HUES6 (cell line): ENCODE results near the gene IRAK3.

Experiments
- H3K27ac ChIP-seq: 2 replicates; pipeline ENCODE4 v1.7.0; 2013; ENCODE audit warnings: low read depth, mild to moderate bottlenecking, low read length, inconsistent platforms
- H3K27me3 ChIP-seq: 2 replicates; pipeline ENCODE4 v1.6.1; 2013; ENCODE audit warnings: low read length; ENCODE audit not compliant: control insufficient read depth, insufficient read depth
- H3K36me3 ChIP-seq: 2 replicates; pipeline ENCODE4 v1.6.1; 2013; ENCODE audit warnings: low read length; ENCODE audit not compliant: control insufficient read depth, insufficient read depth
- H3K4me1 ChIP-seq: 2 replicates; pipeline ENCODE4 v1.6.1; 2013; ENCODE audit warnings: low read length; ENCODE audit not compliant: control insufficient read depth, insufficient read depth
- H3K4me3 ChIP-seq: 2 replicates; pipeline ENCODE4 v1.5.1; 2013; ENCODE audit warnings: low read depth, low read length
- H3K9ac ChIP-seq: one replicate; pipeline ENCODE4 v1.6.1; 2013; ENCODE audit warnings: mild to moderate bottlenecking, low read length
- H3K9me3 ChIP-seq: 2 replicates; pipeline ENCODE4 v1.6.1; 2013; ENCODE audit warnings: low read depth, low read length; ENCODE audit not compliant: control insufficient read depth, insufficient read depth

IRAK3 gene

GRCh38 chr12:66262737-66263136 is 73.7 kb downstream of the IRAK3 start:
- Histone ChIP-seq H3K4me3 (no peak overlapping the region), H3K27ac (no peak overlapping the region), H3K36me3 (no peaks in the 10 kb centered on the region), H3K9me3 (no peaks in the 10 kb centered on the region), H3K9ac (no peak overlapping the region), H3K4me1 (no peaks in the 10 kb centered on the region), H3K27me3 (no peaks in the 10 kb centered on the region)

- no peak overlapping the region for H3K27ac ChIP-seq
Observed at GRCh38 chr12:66268562-66268961, 79.5 kb downstream of the IRAK3 start.

DNA sequence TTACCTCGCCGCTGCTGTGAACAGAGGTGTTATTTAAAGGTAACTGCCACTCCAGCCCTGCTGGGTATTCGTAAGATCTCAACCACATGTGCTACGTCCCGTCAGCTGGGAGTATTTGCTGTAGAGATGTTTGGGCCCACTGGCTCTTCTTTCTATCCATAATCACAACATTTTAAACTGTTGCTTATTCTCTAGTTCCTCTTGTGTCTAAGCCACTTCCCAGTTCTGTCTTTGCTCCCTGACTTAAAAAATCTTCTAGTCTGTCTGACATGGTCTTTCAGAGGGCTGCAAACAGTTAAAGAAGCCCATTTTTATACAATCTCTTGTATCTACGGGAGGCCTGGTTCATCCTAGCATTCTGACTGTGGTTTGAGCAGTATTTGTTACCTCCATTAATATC is 80.1 kb downstream of the IRAK3 start:
- no peaks in the 10 kb centered on the region for H3K27me3 ChIP-seq
- no peak overlapping the region for H3K4me3 ChIP-seq
- no peaks in the 10 kb centered on the region for H3K9me3 ChIP-seq
- H3K4me1 ChIP-seq: peaks cover 20% of the 10 kb centered on the region; the same call in 1 of the 2 replicates
- H3K27ac ChIP-seq: no peak overlapping the region
- no peak overlapping the region for H3K9ac ChIP-seq
- no peaks in the 10 kb centered on the region for H3K36me3 ChIP-seq

More at GRCh38 chr12:66268562-66268961, 79.5 kb downstream of the IRAK3 start:
- H3K4me3 ChIP-seq: no peak overlapping the region
- no peaks in the 10 kb centered on the region for H3K9me3 ChIP-seq
- peaks cover 19% of the 10 kb centered on the region; the same call in 1 of the 2 replicates for H3K4me1 ChIP-seq
- no peaks in the 10 kb centered on the region for H3K36me3 ChIP-seq
- no peak overlapping the region for H3K9ac ChIP-seq
- H3K27me3 ChIP-seq: no peaks in the 10 kb centered on the region

DNA sequence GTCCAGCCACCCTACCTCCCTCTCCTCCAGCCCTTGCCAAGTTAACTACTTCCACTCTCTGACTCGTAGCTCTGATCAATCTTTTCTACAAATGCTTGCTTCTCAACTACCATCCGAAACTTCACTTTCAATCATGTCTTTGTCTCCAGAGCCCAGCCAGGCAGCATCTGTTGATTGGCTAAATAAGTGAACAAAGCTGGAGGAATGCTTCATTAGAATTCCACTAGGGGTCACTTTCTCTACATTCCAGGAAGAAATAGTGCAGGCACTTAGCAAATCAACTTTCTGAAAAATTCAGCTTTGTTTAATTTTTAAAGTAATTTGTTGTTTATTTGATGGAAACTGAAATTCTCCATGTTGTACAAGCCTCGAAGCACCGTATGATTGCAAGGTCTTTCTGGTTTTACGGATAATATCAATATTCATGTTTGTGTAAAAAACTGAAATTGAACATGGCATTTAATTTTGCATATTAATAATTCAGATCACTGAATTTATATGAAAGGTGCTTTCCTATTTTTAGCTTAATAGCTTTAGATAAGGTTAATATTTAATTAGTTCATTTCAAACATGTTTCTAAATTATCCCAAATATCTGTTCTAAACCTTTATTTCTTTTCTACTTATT is 80.9 kb downstream of the IRAK3 start:
- H3K4me3 ChIP-seq: no peak overlapping the region
- no peak overlapping the region for H3K9ac ChIP-seq
- H3K4me1 ChIP-seq: peaks cover 20% of the 10 kb centered on the region; the same call in 1 of the 2 replicates
- H3K27ac ChIP-seq: no peak overlapping the region
- no peaks in the 10 kb centered on the region for H3K9me3 ChIP-seq
- no peaks in the 10 kb centered on the region for H3K36me3 ChIP-seq
- no peaks in the 10 kb centered on the region for H3K27me3 ChIP-seq

DNA sequence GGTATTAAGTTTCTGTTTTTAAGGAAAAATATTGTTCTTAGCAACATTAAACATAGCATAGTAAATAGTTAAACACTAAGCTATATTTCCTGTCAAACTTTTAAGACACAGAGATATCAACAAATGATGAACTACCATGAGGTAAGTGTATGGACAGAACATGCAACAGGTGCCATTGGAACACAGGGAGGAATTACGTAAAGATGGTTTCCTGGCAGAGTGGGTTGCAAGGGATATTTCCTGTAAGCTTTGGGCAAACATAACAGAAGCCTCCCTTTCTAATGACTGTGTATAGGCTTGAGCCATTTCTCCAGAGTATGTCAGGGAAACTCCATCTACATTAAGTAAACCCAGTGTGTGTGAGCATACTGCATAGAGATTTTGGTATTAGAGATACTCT is 81.6 kb downstream of the IRAK3 start:
- no peak overlapping the region for H3K4me3 ChIP-seq
- no peaks in the 10 kb centered on the region for H3K27me3 ChIP-seq
- no peaks in the 10 kb centered on the region for H3K36me3 ChIP-seq
- peaks cover 20% of the 10 kb centered on the region; the same call in 1 of the 2 replicates for H3K4me1 ChIP-seq
- H3K9me3 ChIP-seq: no peaks in the 10 kb centered on the region
- no peak overlapping the region for H3K9ac ChIP-seq
- H3K27ac ChIP-seq: no peak overlapping the region

- Histone ChIP-seq H3K4me1 (peaks cover 20% of the 10 kb centered on the region; the same call in 1 of the 2 replicates), H3K9me3 (no peaks in the 10 kb centered on the region), H3K4me3 (no peak overlapping the region), H3K27me3 (no peaks in the 10 kb centered on the region), H3K27ac (no peak overlapping the region), H3K9ac (no peak overlapping the region), H3K36me3 (no peaks in the 10 kb centered on the region)
Observed at GRCh38 chr12:66272650-66273049, 83.6 kb downstream of the IRAK3 start.

GRCh38 chr12:66273147-66273546 is 84.1 kb downstream of the IRAK3 start:
- H3K27ac ChIP-seq: no peak overlapping the region

DNA sequence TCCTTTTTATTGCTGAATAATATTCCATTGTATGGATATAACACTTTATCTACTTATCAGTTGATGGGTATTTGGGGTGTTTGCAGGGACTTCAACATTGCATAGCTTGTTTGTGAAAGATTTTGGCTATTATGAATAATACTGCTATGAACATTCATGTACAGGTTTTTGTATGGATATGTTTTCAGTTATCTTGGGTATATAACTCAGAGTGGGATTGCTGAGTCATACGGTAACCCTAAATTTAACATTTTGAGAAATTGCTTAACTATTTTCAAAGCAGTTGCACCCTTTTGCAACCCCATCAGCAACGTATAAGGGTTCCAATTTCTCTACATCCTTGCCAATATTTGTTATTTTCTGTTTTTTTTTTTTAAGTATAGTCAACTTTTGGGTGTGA is 86.0 kb downstream of the IRAK3 start:
- Histone ChIP-seq H3K27ac (no peak overlapping the region), H3K36me3 (no peaks in the 10 kb centered on the region), H3K4me3 (no peak overlapping the region), H3K9ac (no peak overlapping the region), H3K27me3 (no peaks in the 10 kb centered on the region), H3K4me1 (peaks cover 9% of the 10 kb centered on the region; the same call in 1 of the 2 replicates), H3K9me3 (no peaks in the 10 kb centered on the region)

More at GRCh38 chr12:66273147-66273546, 84.1 kb downstream of the IRAK3 start:
- Histone ChIP-seq H3K9ac (no peak overlapping the region), H3K4me3 (no peak overlapping the region), H3K27me3 (no peaks in the 10 kb centered on the region), H3K36me3 (no peaks in the 10 kb centered on the region), H3K4me1 (peaks cover 20% of the 10 kb centered on the region; the same call in 1 of the 2 replicates), H3K9me3 (no peaks in the 10 kb centered on the region)

DNA sequence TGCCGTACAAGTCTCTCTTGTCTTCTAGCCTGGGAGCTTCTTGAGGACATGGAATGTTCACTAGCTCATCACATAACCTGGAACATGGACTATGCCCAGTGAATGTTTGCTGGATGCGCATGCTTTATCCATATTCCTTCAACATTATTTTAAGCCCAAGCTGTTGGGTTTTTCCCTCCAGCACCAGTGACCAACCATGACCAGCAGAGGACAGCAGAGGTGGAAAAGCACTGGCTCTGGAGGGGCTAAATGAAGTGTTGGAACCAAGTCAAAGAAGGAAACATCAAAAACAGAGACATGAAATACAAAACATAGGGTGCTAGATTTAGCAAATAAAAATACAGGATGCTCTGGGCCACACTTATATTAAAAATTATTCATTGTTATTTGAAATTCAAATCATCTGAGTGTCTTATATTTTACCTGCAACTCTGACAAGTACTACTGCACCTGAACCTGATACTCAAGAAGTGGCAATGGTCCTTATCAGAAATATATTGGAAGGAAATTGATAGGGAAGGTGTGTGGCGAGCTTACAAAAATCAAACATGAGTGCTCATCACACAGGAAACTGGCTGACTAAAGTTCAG is 90.2 kb downstream of the IRAK3 start:
- no peak overlapping the region for H3K9ac ChIP-seq
- no peaks in the 10 kb centered on the region for H3K4me1 ChIP-seq
- H3K4me3 ChIP-seq: no peak overlapping the region
- H3K9me3 ChIP-seq: peaks cover 8% of the 10 kb centered on the region; the same call in 1 of the 2 replicates
- H3K27ac ChIP-seq: no peak overlapping the region
- H3K27me3 ChIP-seq: no peaks in the 10 kb centered on the region
- H3K36me3 ChIP-seq: no peaks in the 10 kb centered on the region

- no peak overlapping the region for H3K9ac ChIP-seq
- H3K4me3 ChIP-seq: no peak overlapping the region
- no peaks in the 10 kb centered on the region for H3K36me3 ChIP-seq
- no peaks in the 10 kb centered on the region for H3K27me3 ChIP-seq
- H3K27ac ChIP-seq: no peak overlapping the region
- H3K9me3 ChIP-seq: peaks cover 8% of the 10 kb centered on the region; the same call in 1 of the 2 replicates
- no peaks in the 10 kb centered on the region for H3K4me1 ChIP-seq
Observed at GRCh38 chr12:66280561-66280960, 91.5 kb downstream of the IRAK3 start.

DNA sequence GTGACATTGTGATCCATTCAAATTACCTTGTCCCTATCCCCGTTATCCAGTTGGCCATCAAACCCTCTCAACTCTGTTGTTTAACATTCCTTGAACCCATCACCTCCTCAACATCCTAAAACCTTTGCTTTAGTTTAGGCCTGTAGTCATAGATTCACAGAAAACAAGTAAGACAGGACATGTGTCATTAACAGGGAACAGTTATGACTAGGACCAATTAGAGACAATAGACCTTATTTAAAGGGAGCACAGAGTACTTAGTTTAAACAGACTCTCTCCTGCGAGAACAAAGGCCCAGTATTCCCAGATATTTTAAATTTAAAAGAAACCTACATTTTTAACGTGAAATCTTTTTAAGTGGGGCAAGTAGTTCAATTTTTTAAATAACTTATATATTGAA is 93.2 kb downstream of the IRAK3 start:
- Histone ChIP-seq H3K36me3 (no peaks in the 10 kb centered on the region), H3K4me1 (no peaks in the 10 kb centered on the region), H3K4me3 (no peak overlapping the region), H3K9ac (no peak overlapping the region), H3K27me3 (no peaks in the 10 kb centered on the region), H3K9me3 (peaks cover 8% of the 10 kb centered on the region; the same call in 1 of the 2 replicates), H3K27ac (no peak overlapping the region)
